GM19025 (cell line): ENCODE data around the gene SLC9A4.
A peak's percentile ranks its signal among the peaks of the same experiment; 100 is the strongest.

Experiments used
- ATAC-seq: cut with Tn5 transposase; IDR thresholded peaks from one replicate; pipeline ENCODE4 v1.9.1; 2021; ENCODE audit warnings: mild to moderate bottlenecking, low read depth, moderate library complexity; ENCODE audit not compliant: unreplicated experiment

The SLC9A4 gene, protein sequence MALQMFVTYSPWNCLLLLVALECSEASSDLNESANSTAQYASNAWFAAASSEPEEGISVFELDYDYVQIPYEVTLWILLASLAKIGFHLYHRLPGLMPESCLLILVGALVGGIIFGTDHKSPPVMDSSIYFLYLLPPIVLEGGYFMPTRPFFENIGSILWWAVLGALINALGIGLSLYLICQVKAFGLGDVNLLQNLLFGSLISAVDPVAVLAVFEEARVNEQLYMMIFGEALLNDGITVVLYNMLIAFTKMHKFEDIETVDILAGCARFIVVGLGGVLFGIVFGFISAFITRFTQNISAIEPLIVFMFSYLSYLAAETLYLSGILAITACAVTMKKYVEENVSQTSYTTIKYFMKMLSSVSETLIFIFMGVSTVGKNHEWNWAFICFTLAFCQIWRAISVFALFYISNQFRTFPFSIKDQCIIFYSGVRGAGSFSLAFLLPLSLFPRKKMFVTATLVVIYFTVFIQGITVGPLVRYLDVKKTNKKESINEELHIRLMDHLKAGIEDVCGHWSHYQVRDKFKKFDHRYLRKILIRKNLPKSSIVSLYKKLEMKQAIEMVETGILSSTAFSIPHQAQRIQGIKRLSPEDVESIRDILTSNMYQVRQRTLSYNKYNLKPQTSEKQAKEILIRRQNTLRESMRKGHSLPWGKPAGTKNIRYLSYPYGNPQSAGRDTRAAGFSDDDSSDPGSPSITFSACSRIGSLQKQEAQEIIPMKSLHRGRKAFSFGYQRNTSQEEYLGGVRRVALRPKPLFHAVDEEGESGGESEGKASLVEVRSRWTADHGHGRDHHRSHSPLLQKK

DNA sequence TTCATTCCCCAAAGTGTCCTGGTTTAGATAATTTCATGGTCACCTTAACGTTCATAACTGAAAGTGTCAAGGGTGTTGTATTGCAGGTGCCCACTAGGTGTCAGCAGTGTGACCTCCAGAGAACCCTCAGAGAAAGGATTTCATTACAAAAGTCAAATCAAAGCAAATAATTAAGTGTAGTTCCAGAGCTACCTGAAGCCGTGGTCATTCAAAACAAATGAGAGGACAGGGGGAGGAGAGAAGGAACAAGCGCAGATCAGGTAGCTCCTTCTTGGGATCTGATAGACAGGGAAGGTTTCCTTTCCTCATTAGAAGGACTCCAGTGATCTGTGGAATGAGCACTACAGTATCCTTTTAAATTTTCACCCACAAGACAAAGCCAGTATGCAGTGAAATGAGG is at the start of gene SLC9A4:
Gene SLC9A4 (plus strand): TSS at position 207 of the 400 bp plus-strand sequence. CDS start 534 bp downstream, outside the sequence.
- ATAC-seq = peak; percentile 53

GRCh38 chr2:102423368-102423767 is 49.7 kb upstream of the SLC9A4 start:
- ATAC-seq = no peak

DNA sequence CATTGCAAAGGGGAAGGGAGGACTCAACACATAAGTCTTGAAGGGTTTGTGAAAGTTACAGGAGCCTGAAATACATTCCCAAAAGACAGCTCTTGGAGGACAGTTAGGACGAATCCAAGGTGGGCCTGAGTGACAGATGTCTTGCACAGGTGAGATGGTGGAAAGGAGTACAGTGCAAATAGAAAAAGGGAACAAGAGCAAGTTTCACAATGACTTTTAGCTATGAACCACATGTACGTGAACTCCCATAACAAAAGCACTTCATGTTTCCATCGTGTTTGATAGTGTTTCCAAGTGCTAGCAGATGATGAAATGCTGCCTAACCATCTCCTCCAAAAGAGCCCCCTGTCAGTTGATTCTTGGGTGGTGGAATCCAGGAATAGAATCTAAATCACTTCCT is 48.3 kb upstream of the SLC9A4 start:
- no peak for ATAC-seq

GRCh38 chr2:102425441-102426132 is 47.4 kb upstream of the SLC9A4 start:
- ATAC-seq = no peak

DNA sequence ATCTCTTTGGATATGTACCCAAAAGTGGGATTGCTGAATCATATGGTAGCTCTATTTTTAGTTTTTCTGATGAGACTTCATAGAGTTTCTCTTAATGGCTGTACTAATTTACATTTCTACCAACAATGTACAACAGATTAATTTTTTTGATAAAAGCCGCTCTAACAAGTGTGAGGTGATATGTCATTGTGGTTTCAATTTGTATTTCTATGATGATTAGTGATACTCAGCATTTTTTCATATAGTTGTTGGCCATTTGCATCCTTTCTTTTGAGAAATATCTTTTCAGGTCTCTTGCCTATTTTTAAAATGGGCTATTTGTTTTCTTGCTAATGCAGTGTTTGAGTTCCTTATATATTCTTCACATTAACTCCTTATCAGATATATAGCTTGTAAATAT is 45.8 kb upstream of the SLC9A4 start:
- ATAC-seq = no peak

- no peak for ATAC-seq
Observed at GRCh38 chr2:102428573-102428972, 44.5 kb upstream of the SLC9A4 start.

GRCh38 chr2:102432386-102432785 is 40.6 kb upstream of the SLC9A4 start:
- no peak for ATAC-seq

DNA sequence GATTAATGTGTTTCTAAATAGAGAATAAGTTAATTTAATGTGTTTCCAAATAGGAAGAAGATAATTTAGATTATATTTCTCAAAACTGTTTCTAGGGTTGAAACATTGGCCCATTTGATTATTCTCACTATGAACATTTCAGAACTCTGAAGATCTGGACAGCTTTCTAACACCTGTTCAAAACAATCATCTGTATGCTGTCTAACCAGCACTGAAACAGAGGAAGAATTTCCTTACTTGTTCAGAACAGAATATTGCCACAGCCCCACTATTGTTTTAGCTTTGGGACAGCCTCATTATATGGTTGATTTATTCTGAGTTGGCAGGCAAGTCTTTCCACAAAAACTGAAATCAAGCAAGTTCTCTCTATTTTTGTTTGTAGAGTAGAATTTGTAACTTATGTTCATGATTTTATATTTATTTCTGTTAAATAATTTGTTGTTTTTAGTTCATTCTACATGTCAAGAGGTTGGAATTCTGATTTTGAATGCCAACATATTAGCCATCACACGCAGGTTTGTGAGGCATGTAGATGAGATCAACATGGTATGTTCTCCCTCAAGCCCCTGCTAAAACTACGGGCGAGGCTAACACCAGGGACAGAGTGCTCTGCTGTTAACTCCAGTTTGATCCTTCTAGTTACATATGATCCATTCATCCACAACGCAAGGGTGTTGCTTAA is 38.9 kb upstream of the SLC9A4 start:
- no peak for ATAC-seq

GRCh38 chr2:102434655-102435381 is 38.2 kb upstream of the SLC9A4 start:
- no peak for ATAC-seq

- ATAC-seq = no peak
Observed at GRCh38 chr2:102435741-102436140, 37.3 kb upstream of the SLC9A4 start.

- no peak for ATAC-seq
Observed at GRCh38 chr2:102436323-102436722, 36.7 kb upstream of the SLC9A4 start.

DNA sequence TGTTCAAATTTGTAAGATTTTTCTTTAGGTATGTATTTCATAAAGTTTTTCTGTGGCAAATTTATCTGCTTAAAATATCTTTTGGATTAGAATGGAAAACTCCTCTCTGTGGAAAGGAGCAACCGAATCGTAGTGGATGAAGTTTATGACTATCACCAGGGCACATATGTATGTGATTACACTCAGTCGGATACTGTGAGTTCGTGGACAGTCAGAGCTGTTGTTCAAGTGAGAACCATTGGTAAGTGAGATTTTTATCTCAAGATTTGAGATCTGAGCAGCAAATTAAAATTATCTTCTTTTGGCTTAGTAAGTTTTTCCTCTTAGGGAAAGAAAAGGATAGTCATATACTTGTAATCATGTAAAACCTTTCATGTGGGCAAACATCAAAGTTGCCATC is 35.9 kb upstream of the SLC9A4 start:
- no peak for ATAC-seq

DNA sequence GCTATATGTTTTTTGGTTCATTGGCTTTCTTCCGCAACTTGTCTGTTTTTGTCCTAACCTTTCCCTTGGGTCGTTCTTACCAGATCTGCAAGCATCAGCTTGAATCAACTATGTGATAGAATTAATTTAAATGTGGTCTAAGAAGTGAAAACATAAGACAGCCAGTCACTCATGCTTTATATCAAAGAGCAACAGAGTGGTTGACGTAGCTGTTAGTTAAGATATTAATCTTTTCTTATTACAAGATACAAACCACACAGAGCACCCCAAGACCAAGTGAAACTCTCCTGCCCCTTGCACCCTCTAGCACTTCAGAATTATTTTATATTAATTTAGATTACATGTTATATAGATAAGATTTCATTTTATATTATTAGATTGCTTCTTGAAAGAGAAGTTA is 34.9 kb upstream of the SLC9A4 start:
- ATAC-seq = no peak

DNA sequence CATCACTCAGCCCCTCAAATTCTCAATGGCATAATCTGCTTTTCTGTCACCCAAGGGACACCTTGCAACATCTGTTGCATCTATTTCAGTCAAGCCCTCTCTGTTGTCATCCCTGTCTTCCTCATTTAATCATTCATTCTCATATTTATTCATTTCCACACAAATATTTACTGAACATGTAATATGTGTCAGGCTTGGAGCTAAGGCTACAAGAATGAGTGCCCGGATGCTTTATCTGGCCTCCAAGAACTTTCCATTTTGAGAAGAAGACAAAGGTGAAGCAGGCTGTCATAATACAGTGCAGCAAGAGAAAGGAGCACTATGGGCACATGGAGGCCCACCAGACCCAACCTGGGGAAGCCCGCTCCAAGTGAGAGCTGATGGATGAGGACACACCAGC is 34.4 kb upstream of the SLC9A4 start:
- ATAC-seq = no peak

GRCh38 chr2:102439065-102439695 is 33.8 kb upstream of the SLC9A4 start:
- no peak for ATAC-seq

- no peak for ATAC-seq
Observed at GRCh38 chr2:102442967-102443828, 29.8 kb upstream of the SLC9A4 start.

GRCh38 chr2:102444233-102444632 is 28.8 kb upstream of the SLC9A4 start:
- no peak for ATAC-seq

- ATAC-seq = no peak
Observed at GRCh38 chr2:102446936-102447335, 26.1 kb upstream of the SLC9A4 start.
